Measurements from ENCODE around the gene PRKAG2. TPM values are rescaled to one million over a fixed set of nuclear protein-coding genes. Genes with fewer than 3 reads are reported as not detected.
"Not testable (repeated sequence)": the region's sequence is repeated elsewhere in the genome, so short reads cannot be mapped to it uniquely, and the experiment has no call there.

Gene PRKAG2
- total RNA-seq, 2 experiments from 2014 or later: 16.9 to 18.7 TPM

GRCh38 chr7:151752816-151753595, 123.9 kb downstream of the PRKAG2 start:
- peaks cover 18% of the 10 kb centered on the region for H3K4me1 Mint-ChIP-seq (ENCODE audit: low read depth)
- no peak for DNase-seq
- H3K4me3 Mint-ChIP-seq: no peak overlapping the region
- intact Hi-C loops (cut with micrococcal nuclease): no loop called here
- H3K27me3 Mint-ChIP-seq (ENCODE audit: low read depth): no peaks in the 10 kb centered on the region
- H3K27ac Mint-ChIP-seq: no peak overlapping the region
- H3K36me3 Mint-ChIP-seq (ENCODE audit: low read depth): no peaks in the 10 kb centered on the region
- CTCF ChIA-PET: interaction anchor here (0.9 kb wide), 1 partner anchor 29 kb away, joined by 4 read pairs; no protein-coding TSS in a partner anchor
- H3K9me3 Mint-ChIP-seq: no peaks in the 10 kb centered on the region

GRCh38 chr7:151752037-151752436, 124.9 kb downstream of the PRKAG2 start:
- no peaks in the 10 kb centered on the region for H3K27me3 Mint-ChIP-seq (ENCODE audit: low read depth)
- intact Hi-C loops (cut with micrococcal nuclease): no loop called here
- H3K36me3 Mint-ChIP-seq (ENCODE audit: low read depth): no peaks in the 10 kb centered on the region
- H3K27ac Mint-ChIP-seq: no peak overlapping the region
- H3K4me3 Mint-ChIP-seq: no peak overlapping the region
- H3K9me3 Mint-ChIP-seq: no peaks in the 10 kb centered on the region
- no peak for DNase-seq
- CTCF ChIA-PET: interaction anchor here (1.1 kb wide), 1 partner anchor 8 kb away, joined by 3 read pairs; no protein-coding TSS in a partner anchor
- peaks cover 25% of the 10 kb centered on the region for H3K4me1 Mint-ChIP-seq (ENCODE audit: low read depth)

- DNase-seq: no peak
- H3K4me3 Mint-ChIP-seq: no peak overlapping the region
- H3K4me1 Mint-ChIP-seq (ENCODE audit: low read depth): peaks cover 26% of the 10 kb centered on the region
- no peaks in the 10 kb centered on the region for H3K36me3 Mint-ChIP-seq (ENCODE audit: low read depth)
- H3K27me3 Mint-ChIP-seq (ENCODE audit: low read depth): no peaks in the 10 kb centered on the region
- intact Hi-C loops (cut with micrococcal nuclease): no loop called here
- H3K9me3 Mint-ChIP-seq: no peaks in the 10 kb centered on the region
- no peak overlapping the region for H3K27ac Mint-ChIP-seq
- CTCF ChIA-PET: interaction anchor here (0.5 to 1.0 kb wide), 2 partner anchors 11 to 225 kb away, joined by 3 to 6 read pairs; no protein-coding TSS in a partner anchor
Observed at GRCh38 chr7:151748733-151749132, 128.2 kb downstream of the PRKAG2 start.

- H3K9me3 Mint-ChIP-seq; H3K4me3 Mint-ChIP-seq; DNase-seq; H3K27me3 Mint-ChIP-seq (ENCODE audit: low read depth); intact Hi-C loops (cut with micrococcal nuclease); H3K36me3 Mint-ChIP-seq (ENCODE audit: low read depth); H3K27ac Mint-ChIP-seq: not testable (repeated sequence)
- CTCF ChIA-PET: interaction anchor here (0.5 to 1.1 kb wide), 2 partner anchors 116 to 225 kb away, joined by 3 to 6 read pairs; no protein-coding TSS in a partner anchor
- peaks cover 33% of the 10 kb centered on the region for H3K4me1 Mint-ChIP-seq (ENCODE audit: low read depth)
Observed at GRCh38 chr7:151748021-151748420, 128.9 kb downstream of the PRKAG2 start.

- intact Hi-C loops (cut with micrococcal nuclease): no loop called here
- no peaks in the 10 kb centered on the region for H3K27me3 Mint-ChIP-seq (ENCODE audit: low read depth)
- DNase-seq: no peak
- H3K4me1 Mint-ChIP-seq (ENCODE audit: low read depth): peaks cover 38% of the 10 kb centered on the region
- no peaks in the 10 kb centered on the region for H3K36me3 Mint-ChIP-seq (ENCODE audit: low read depth)
- H3K27ac Mint-ChIP-seq: no peak overlapping the region
- no peaks in the 10 kb centered on the region for H3K9me3 Mint-ChIP-seq
- CTCF ChIA-PET: interaction anchor here (0.6 to 0.7 kb wide), 2 partner anchors 20 to 394 kb away, joined by 3 read pairs; no protein-coding TSS in a partner anchor
- no peak overlapping the region for H3K4me3 Mint-ChIP-seq
Observed at GRCh38 chr7:151745706-151746105, 131.2 kb downstream of the PRKAG2 start.

- Mint-ChIP-seq H3K9me3 (no peaks in the 10 kb centered on the region), H3K27ac (no peak overlapping the region), H3K4me1 (ENCODE audit: low read depth) (peaks cover 38% of the 10 kb centered on the region), H3K27me3 (ENCODE audit: low read depth) (no peaks in the 10 kb centered on the region), H3K36me3 (ENCODE audit: low read depth) (no peaks in the 10 kb centered on the region), H3K4me3 (no peak overlapping the region)
- CTCF ChIA-PET: interaction anchor here (0.6 to 1.6 kb wide), 3 partner anchors 19 to 393 kb away, joined by 3 read pairs; no protein-coding TSS in a partner anchor
- DNase-seq: no peak
- intact Hi-C loops (cut with micrococcal nuclease): no loop called here
Observed at GRCh38 chr7:151744656-151745638, 132.0 kb downstream of the PRKAG2 start.

GRCh38 chr7:151744051-151744580, 132.8 kb downstream of the PRKAG2 start:
- H3K4me1 Mint-ChIP-seq (ENCODE audit: low read depth): peaks cover 38% of the 10 kb centered on the region
- H3K27ac Mint-ChIP-seq: no peak overlapping the region
- H3K27me3 Mint-ChIP-seq (ENCODE audit: low read depth): no peaks in the 10 kb centered on the region
- CTCF ChIA-PET: interaction anchor here (1.6 to 2.1 kb wide), 2 partner anchors 16 to 38 kb away, joined by 3 to 4 read pairs; no protein-coding TSS in a partner anchor
- intact Hi-C loops (cut with micrococcal nuclease): no loop called here
- H3K36me3 Mint-ChIP-seq (ENCODE audit: low read depth): no peaks in the 10 kb centered on the region
- no peak for DNase-seq
- H3K9me3 Mint-ChIP-seq: no peaks in the 10 kb centered on the region
- H3K4me3 Mint-ChIP-seq: no peak overlapping the region

- Mint-ChIP-seq H3K4me1 (ENCODE audit: low read depth) (peaks cover 38% of the 10 kb centered on the region), H3K9me3 (no peaks in the 10 kb centered on the region), H3K4me3 (no peak overlapping the region), H3K27me3 (ENCODE audit: low read depth) (no peaks in the 10 kb centered on the region), H3K27ac (no peak overlapping the region), H3K36me3 (ENCODE audit: low read depth) (no peaks in the 10 kb centered on the region)
- DNase-seq: no peak
- intact Hi-C loops (cut with micrococcal nuclease): no loop called here
- CTCF ChIA-PET: interaction anchor here (0.6 to 2.1 kb wide), 3 partner anchors 17 to 257 kb away, joined by 3 to 4 read pairs (median 4); no protein-coding TSS in a partner anchor
Observed at GRCh38 chr7:151743481-151743983, 133.4 kb downstream of the PRKAG2 start.

GRCh38 chr7:151742713-151743480, 134.0 kb downstream of the PRKAG2 start:
- DNase-seq: peak; percentile 37
- intact Hi-C loops (cut with micrococcal nuclease): no loop called here
- Mint-ChIP-seq H3K27me3 (ENCODE audit: low read depth) (no peaks in the 10 kb centered on the region), H3K27ac (no peak overlapping the region), H3K36me3 (ENCODE audit: low read depth) (no peaks in the 10 kb centered on the region), H3K4me3 (no peak overlapping the region), H3K9me3 (no peaks in the 10 kb centered on the region), H3K4me1 (ENCODE audit: low read depth) (peaks cover 38% of the 10 kb centered on the region)
- CTCF ChIA-PET: interaction anchor here (0.6 to 2.1 kb wide), 2 partner anchors 18 to 256 kb away, joined by 4 read pairs; no protein-coding TSS in a partner anchor

GRCh38 chr7:151741585-151741984, 135.3 kb downstream of the PRKAG2 start:
- Mint-ChIP-seq H3K36me3 (ENCODE audit: low read depth) (no peaks in the 10 kb centered on the region), H3K27ac (no peak overlapping the region), H3K9me3 (no peaks in the 10 kb centered on the region), H3K27me3 (ENCODE audit: low read depth) (no peaks in the 10 kb centered on the region), H3K4me1 (ENCODE audit: low read depth) (peaks cover 27% of the 10 kb centered on the region), H3K4me3 (no peak overlapping the region)
- DNase-seq: no peak
- CTCF ChIA-PET: no interaction called here
- intact Hi-C loops (cut with micrococcal nuclease): no loop called here
